ENCODE measurements around the gene PDZRN3.

GRCh38 chr3:73383470-73384049 lies 241.2 kb downstream of the PDZRN3 start:
- TF ChIP-seq FOXK2 (IDR thresholded peaks at IDR 0.05) (no peak), SP1 (IDR thresholded peaks at IDR 0.05) (no peak), L3MBTL2 (conservative IDR thresholded peaks at IDR 0.05) (no peak), FOXM1 (IDR thresholded peaks at IDR 0.05; ENCODE audit: borderline replicate concordance) (no peak), ARNT (IDR thresholded peaks at IDR 0.05) (no peak), NFRKB (IDR thresholded peaks at IDR 0.05) (no peak), FOXA1 (IDR thresholded peaks at IDR 0.05) (no peak), HDGF (IDR thresholded peaks at IDR 0.05; ENCODE audit: borderline replicate concordance) (no peak), BHLHE40 (IDR thresholded peaks at IDR 0.05; ENCODE audit: borderline replicate concordance) (no peak)
